HG03575 (cell line): ENCODE data around the gene COL11A2.
"Not testable (repeated sequence)": the region's sequence is repeated elsewhere in the genome, so short reads cannot be mapped to it uniquely, and the experiment has no call there.

Source experiments
- ATAC-seq: cut with Tn5 transposase; IDR thresholded peaks from one replicate; pipeline ENCODE4 v1.9.1; 2021; ENCODE audit not compliant: unreplicated experiment, insufficient number of reproducible peaks, low FRiP score; ENCODE audit errors: extremely low read depth

COL11A2 gene

GRCh38 chr6:33192105-33192646 is at the start of gene COL11A2:
Gene COL11A2 (minus strand): TSS chr6:33192467. CDS start chr6:33192240, 227 bp downstream.
- ATAC-seq = no peak

- no peak for ATAC-seq
Observed at GRCh38 chr6:33241968-33242367, 49.7 kb upstream of the COL11A2 start.

- ATAC-seq = no peak
Observed at GRCh38 chr6:33237741-33238140, 45.5 kb upstream of the COL11A2 start.

- no peak for ATAC-seq
Observed at GRCh38 chr6:33236852-33237251, 44.6 kb upstream of the COL11A2 start.

- no peak for ATAC-seq
Observed at GRCh38 chr6:33236328-33236727, 44.1 kb upstream of the COL11A2 start.

- ATAC-seq = no peak
Observed at GRCh38 chr6:33235221-33235634, 43.0 kb upstream of the COL11A2 start.

GRCh38 chr6:33226503-33227120 is 34.3 kb upstream of the COL11A2 start:
- not testable (repeated sequence) for ATAC-seq

GRCh38 chr6:33217681-33218080 is 25.4 kb upstream of the COL11A2 start:
- ATAC-seq = no peak

GRCh38 chr6:33217246-33217645 is 25.0 kb upstream of the COL11A2 start:
- no peak for ATAC-seq

GRCh38 chr6:33216117-33216649 is 23.9 kb upstream of the COL11A2 start:
- ATAC-seq = no peak

- no peak for ATAC-seq
Observed at GRCh38 chr6:33215271-33216116, 23.2 kb upstream of the COL11A2 start.

GRCh38 chr6:33213989-33214335 is 21.7 kb upstream of the COL11A2 start:
- ATAC-seq = no peak

- no peak for ATAC-seq
Observed at GRCh38 chr6:33213166-33213988, 21.1 kb upstream of the COL11A2 start.

GRCh38 chr6:33212857-33213165 is 20.5 kb upstream of the COL11A2 start:
- no peak for ATAC-seq

GRCh38 chr6:33211666-33212422 is 19.6 kb upstream of the COL11A2 start:
- ATAC-seq = no peak

- no peak for ATAC-seq
Observed at GRCh38 chr6:33211136-33211535, 18.9 kb upstream of the COL11A2 start.

GRCh38 chr6:33209856-33210255 is 17.6 kb upstream of the COL11A2 start:
- no peak for ATAC-seq

- no peak for ATAC-seq
Observed at GRCh38 chr6:33208091-33208967, 16.1 kb upstream of the COL11A2 start, which contains the start of gene RING1. Gene RING1 (plus strand): TSS chr6:33208500. CDS start chr6:33208823, 323 bp downstream.
